PC-3 (cell line): ENCODE results near the gene MET.

Source experiments
- CTCF ChIP-seq: fragments of 300-600 bp; sonication (generic); conservative IDR thresholded peaks from 2 replicates; pipeline ENCODE4 v1.5.1; 2017; ENCODE audit warnings: antibody characterized with exemption, low read depth, mild to moderate bottlenecking, low read length
- EZH2 ChIP-seq: fragments of 300-600 bp; sonication (generic); IDR thresholded peaks from one replicate; pipeline ENCODE4 v1.6.1; 2017; ENCODE audit warnings: antibody characterized with exemption, mild to moderate bottlenecking, low read length; ENCODE audit not compliant: unreplicated experiment
- EZH2phosphoT487 ChIP-seq: fragments of 300-600 bp; sonication (generic); IDR thresholded peaks from 2 replicates; pipeline ENCODE4 v1.6.1; 2018; ENCODE audit warnings: mild to moderate bottlenecking, antibody characterized with exemption, low read length, borderline replicate concordance

GRCh38 chr7:116707289-116707688 is 35.3 kb downstream of the MET start:
- no peak for TF ChIP-seq CTCF
- no peak for TF ChIP-seq EZH2phosphoT487
- TF ChIP-seq EZH2, result no peak
